ENCODE results near the gene AMHR2.

- TF ChIP-seq CTCF (optimal IDR thresholded peaks at IDR 0.05 in 1 of 3, IDR thresholded peaks at IDR 0.05 in 1 of 3, conservative IDR thresholded peaks at IDR 0.05 in 1 of 3; ENCODE audit: extremely low read depth in 1 of 3, insufficient read depth in 2 of 3, low read length in 3 of 3) (no peak), EZH2 (IDR thresholded peaks at IDR 0.05; ENCODE audit: low read length) (no peak)
These were observed 33.2 kb downstream of the AMHR2 start for GRCh38 chr12:53456654-53457366.

All from keratinocyte (primary cell).